ENCODE measurements around the gene PHACTR3.
"Not testable (repeated sequence)": the region's sequence is repeated elsewhere in the genome, so short reads cannot be mapped to it uniquely, and the experiment has no call there.

PHACTR3 gene

GRCh38 chr20:59616306-59616705, 12.0 kb downstream of the PHACTR3 start:
- DNase-seq (ENCODE audit: low spot score): no peak
- no peak for TF ChIP-seq CTCF (IDR thresholded peaks at IDR 0.05; ENCODE audit: extremely low read depth, missing control alignments)

- DNase-seq (ENCODE audit: low spot score): no peak
- no peak for TF ChIP-seq CTCF (IDR thresholded peaks at IDR 0.05; ENCODE audit: extremely low read depth, missing control alignments)
These were observed 12.9 kb downstream of the PHACTR3 start for GRCh38 chr20:59617221-59617620.

- DNase-seq (ENCODE audit: low spot score): no peak
- TF ChIP-seq CTCF (IDR thresholded peaks at IDR 0.05; ENCODE audit: extremely low read depth, missing control alignments): no peak
These were observed 13.8 kb downstream of the PHACTR3 start for GRCh38 chr20:59618131-59618530.

GRCh38 chr20:59618585-59618984, 14.2 kb downstream of the PHACTR3 start:
- DNase-seq (ENCODE audit: low spot score): not testable (repeated sequence)

GRCh38 chr20:59620860-59621505, 16.6 kb downstream of the PHACTR3 start:
- TF ChIP-seq CTCF (IDR thresholded peaks at IDR 0.05; ENCODE audit: extremely low read depth, missing control alignments): no peak
- no peak for DNase-seq (ENCODE audit: low spot score)

- no peak for TF ChIP-seq CTCF (IDR thresholded peaks at IDR 0.05; ENCODE audit: extremely low read depth, missing control alignments)
- DNase-seq (ENCODE audit: low spot score): no peak
These were observed 18.2 kb downstream of the PHACTR3 start for GRCh38 chr20:59622496-59622895.

- no peak for TF ChIP-seq CTCF (IDR thresholded peaks at IDR 0.05; ENCODE audit: extremely low read depth, missing control alignments)
- no peak for DNase-seq (ENCODE audit: low spot score)
These were observed 18.8 kb downstream of the PHACTR3 start for GRCh38 chr20:59623133-59623532.

GRCh38 chr20:59623583-59623982, 19.2 kb downstream of the PHACTR3 start:
- no peak for DNase-seq (ENCODE audit: low spot score)
- no peak for TF ChIP-seq CTCF (IDR thresholded peaks at IDR 0.05; ENCODE audit: extremely low read depth, missing control alignments)

Measured in GM20000 (cell line).